Measurements from ENCODE around the gene COMMD10.

- TF ChIP-seq POLR2AphosphoS5 (IDR thresholded peaks at IDR 0.05; ENCODE audit: borderline replicate concordance, low read depth, low read length) (no peak), EZH2 (IDR thresholded peaks at IDR 0.05) (no peak), FOXP2 (optimal IDR thresholded peaks at IDR 0.05; ENCODE audit: control extremely low read depth, extremely low read length, insufficient read depth) (no peak)
Observed at GRCh38 chr5:116135344-116135743, 50.5 kb downstream of the COMMD10 start.
